HK-2 (cell line): ENCODE measurements around the gene ATF7IP2.
"Not testable (repeated sequence)": the region's sequence is repeated elsewhere in the genome, so short reads cannot be mapped to it uniquely, and the experiment has no call there.

ENCODE experiments used
- DNase-seq: peaks from one replicate; pipeline ENCODE4 v3.0.0-alpha.2; 2018; ENCODE audit not compliant: unreplicated experiment

ATF7IP2 gene

DNA sequence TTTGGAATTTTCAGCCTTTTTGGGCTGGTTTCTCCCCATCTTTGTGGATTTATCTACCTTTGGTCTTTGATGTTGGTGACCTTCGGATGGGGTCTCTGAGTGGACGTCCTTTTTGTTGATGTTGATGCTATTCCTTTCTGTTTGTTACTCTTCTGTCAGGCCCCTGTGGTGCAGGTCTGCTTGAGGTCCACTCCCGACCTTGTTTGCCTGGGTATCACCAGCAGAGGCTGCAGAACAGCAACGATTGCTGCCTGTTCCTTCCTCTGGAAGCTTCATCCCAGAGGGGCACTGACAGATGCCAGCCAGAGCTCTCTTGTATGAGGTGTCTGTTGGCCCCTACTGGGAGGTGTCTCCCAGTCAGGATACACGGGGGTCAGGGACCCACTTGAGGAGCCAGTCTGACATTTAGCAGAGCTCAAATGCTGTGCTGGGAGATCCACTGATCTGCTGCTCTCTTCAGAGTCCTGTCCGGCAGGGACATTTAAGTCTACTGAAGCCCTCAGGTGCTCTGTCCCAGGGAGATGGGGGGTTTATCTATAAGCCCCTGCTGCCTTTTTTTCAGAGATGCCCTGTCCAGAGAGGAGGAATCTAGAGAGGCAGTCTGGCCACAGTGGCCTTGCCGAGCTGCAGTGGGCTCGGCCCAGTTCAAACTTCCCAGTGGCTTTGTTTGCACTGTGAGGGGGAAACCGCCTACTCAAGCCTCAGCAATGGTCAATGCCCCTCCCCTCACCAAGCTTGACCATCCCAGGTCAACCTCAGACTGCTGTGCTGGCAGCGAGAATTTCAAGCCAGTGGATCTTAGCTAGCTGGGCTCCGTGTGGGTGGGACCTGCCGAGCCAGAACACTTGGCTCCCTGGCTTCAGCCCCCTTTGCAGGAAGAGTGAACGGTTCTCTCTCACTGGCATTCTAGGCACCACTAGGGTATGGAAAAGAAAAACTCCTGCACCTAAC, 66.6 kb downstream of the ATF7IP2 start:
- DNase-seq = not testable (repeated sequence)

DNA sequence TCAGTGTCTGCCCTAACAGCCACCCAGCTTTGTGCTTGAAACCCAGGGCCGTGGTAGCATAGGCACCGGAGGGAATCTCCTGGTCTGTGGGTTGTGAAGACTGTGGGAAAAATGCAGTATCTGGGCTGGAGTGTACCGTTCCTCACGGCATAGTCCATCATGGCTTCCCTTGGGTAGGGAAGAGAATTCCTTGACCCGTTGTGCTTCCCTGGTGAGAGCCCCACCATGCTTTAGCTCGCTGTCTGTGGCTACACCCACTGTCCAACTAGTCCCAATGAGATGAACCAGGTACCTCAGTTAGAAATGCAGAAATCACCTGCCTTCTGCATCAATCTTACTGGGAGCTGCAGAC, 67.3 kb downstream of the ATF7IP2 start:
- no peak for DNase-seq

- no peak for DNase-seq
These were observed 80.0 kb downstream of the ATF7IP2 start for GRCh38 chr16:10465821-10466220.

DNA sequence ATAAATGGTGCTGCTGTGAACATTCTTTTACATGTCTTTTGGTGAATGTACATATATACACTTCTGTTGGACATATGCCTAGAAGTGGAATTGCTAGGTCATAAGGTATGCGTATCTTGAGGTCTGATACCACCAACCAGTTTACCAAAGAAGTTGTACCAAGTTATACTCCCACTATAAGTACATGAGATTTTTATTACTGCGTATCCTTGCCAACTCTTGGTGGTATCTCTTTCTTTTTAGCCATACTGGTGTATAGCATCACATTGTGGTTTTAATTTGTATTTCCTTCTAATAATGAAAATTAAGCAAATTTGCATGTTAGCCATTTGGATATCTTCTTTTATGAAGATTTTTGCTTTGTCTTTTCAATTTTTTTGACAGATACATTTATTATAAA, 80.5 kb downstream of the ATF7IP2 start:
- no peak for DNase-seq

DNA sequence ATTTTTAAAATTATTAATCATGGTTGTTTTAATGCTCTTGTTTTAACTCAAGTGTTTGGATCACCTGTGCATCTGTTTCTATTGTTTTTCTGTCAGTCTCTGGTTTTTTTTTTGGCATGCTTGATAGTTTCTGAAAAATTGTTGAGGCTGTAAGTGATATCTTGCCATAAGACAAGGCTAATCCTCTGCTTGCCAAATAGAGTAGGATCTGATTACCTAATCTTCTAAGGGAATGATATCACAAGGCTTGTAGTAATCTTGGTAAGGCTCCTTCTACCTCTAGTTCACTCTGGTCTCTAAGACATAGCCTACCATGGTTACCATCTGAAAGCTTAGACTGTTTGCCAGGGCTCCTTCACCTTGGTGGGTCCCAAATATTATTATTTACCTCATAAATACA, 81.0 kb downstream of the ATF7IP2 start:
- DNase-seq = no peak

GRCh38 chr16:10476636-10477035, 90.8 kb downstream of the ATF7IP2 start:
- DNase-seq = not testable (repeated sequence)

DNA sequence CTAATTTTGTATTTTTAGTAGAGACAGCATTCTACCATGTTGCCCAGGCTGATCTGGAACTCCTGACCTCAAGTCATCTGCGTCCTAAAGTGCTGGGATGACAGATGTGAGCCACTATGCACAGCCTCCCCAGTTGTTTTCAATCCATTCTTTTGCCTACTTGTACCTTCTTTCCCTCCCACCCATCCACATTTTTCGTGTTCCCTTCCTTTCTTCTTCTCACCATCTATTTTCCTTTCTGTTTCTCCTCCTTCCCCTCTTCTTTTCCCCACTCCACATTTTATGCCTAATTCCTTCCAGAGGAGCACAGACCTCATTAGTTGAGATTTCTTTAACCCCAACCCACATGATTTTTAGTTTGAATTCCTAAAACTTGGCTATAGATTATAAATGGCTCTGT, 94.3 kb downstream of the ATF7IP2 start:
- DNase-seq = no peak

- DNase-seq = no peak
These were observed 99.3 kb downstream of the ATF7IP2 start for GRCh38 chr16:10485159-10485558.

DNA sequence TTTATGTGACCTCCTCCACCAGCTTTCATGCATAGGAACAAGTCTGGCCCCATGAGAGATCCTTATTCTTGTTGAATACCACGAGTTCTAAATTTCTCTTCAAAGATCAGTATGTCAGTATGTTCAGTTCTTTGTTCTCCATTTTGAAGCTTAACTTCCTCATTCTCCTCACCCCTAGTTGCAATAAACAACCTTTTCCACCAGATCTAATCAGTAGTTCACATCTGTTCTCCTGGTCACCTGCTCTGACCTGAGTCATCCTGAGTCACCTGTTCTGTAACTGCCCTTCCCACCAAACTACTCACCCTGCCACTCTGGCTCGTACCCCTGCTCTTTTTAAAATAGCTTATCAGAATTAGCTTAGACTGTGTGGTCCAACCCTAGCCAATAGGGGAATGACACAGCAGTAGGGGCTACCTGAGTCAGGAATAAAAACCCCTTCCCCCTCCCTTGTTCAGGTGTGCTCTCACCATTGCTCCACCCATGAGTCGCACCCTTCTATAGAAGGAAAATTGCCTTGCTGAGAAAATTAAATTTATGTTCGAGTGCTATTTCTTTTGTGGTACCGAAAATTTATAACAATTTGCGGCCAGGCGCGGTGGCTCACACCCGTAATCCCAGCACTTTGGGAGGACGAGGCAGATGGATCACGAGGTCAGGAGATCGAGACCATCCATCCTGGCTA, 100.0 kb downstream of the ATF7IP2 start:
- DNase-seq = no peak

- DNase-seq = no peak
These were observed 104.3 kb downstream of the ATF7IP2 start for GRCh38 chr16:10490141-10490540.

DNA sequence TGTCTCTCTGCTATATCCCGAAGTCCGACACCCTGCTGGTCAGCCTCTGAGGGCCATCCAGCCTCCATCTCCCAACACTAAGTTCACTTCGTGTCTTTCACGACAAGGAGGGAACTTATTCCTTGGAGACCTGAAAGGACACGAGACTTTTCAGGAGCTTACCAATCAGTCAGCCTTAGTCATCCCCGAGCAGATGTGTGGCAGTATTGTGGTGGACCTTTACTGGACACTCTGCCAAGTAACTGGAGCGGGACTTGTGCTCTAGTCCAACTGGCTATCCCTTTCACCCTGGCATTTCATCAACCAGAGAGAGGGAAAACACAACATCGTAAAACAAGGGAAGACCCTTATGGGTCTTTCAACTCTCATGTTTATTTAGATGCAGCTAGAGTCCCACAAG, 107.4 kb downstream of the ATF7IP2 start:
- DNase-seq = no peak

DNA sequence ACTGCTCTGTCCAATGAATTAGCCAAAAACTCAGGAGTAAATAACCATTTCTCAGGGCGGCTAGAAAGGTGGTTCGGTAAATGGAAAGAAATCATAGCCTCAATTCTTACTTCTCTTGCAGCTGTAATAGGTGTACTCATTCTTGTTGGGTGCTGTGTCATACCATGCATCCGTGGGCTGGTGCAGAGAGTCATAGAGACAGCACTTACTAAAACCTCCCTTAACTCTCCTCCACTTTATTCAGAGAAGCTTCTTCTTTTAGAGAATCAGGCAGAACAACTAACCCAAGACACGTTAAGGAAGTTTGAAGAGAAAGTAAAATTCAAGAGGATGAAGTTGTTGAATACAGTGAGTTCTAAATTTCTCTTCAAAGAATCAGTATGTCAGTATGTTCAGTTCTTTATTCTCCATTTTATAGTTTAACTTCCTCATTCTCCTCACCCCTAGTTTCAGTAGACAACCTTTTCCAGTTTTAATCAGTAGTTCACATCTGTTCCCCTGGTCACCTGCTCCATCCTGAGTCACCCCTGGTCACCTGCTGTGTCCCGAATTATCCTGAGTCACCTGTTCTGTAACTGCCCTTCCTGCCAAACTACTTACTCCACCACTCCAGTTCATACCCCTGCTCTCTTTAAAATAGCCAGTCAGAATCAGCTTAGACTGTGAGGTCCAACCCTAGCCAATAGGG, 108.6 kb downstream of the ATF7IP2 start:
- DNase-seq = no peak

- DNase-seq = no peak
These were observed 109.1 kb downstream of the ATF7IP2 start for GRCh38 chr16:10495031-10495345.

- DNase-seq = peak; percentile 9
These were observed 111.6 kb downstream of the ATF7IP2 start for GRCh38 chr16:10497132-10498101.

DNA sequence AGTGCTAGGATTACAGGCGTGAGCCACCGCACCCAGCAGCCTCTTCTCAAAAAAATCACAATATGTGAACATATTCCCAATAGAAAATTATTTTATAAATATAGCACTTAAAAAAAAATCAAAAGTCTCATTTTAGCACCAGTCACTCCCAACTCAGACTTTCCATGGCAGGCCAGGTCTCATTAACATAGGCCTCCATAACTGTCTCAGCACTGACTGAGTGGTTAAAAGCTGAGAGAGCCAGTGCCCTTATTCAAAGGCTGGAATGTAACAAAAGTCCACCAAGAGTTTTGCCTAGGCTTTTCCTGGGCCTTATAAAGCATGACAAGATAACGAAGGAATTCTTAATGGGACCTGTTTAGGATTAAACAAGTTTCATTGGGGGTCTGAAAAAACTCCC, 114.7 kb downstream of the ATF7IP2 start:
- no peak for DNase-seq

DNA sequence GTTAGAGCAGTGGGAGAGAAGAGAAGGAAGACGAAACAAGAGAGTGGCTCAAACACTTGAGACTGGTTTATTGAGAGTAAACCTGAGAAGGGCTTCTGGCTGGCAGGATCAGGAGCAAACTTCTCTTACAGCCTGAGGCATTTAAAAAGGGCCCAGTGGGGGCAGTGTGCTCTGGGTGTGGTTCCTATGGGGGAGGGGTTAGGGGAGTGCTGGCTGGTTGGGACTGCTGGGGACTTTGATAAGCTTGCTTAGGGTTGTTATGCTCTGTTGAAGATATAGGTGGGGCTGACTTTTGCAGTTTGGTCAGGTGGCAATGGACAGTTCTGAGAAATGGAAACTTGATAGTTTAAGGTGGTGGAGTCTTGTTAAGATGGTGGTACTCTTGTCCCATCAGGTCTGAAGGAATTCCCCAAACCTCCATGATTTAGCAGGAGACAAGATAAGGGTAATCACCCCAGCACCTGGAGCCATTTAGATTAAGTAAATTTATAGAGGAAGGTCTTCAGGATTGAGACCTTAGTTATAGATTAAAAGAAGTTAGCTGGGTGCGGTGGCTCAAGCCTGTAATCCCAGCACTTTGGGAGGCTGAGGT, 115.3 kb downstream of the ATF7IP2 start:
- no peak for DNase-seq

GRCh38 chr16:10502776-10503175, 116.9 kb downstream of the ATF7IP2 start:
- no peak for DNase-seq

DNA sequence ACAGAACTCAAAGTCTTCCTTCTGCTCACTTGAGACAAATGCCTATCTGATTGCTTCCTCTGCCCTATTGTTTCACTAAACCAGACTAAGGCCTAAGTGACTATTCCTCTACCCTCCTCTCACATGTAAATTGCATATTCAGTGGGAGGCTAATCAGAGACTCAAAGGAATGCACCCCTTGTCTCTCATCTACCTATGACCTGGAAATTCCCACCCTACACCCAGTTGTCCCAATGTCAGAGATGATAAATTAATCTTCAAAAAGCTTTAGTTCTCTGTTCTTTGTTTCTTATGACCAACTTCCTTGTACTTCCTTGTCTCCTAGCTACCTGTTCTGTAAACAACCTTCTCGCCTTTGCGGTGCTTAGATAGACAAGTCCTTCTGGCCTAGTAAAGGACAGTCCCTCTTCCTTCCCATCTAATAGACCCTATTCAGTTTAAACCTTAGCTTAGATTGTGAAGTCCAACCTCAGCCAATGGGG, 118.6 kb downstream of the ATF7IP2 start:
- DNase-seq = no peak

DNA sequence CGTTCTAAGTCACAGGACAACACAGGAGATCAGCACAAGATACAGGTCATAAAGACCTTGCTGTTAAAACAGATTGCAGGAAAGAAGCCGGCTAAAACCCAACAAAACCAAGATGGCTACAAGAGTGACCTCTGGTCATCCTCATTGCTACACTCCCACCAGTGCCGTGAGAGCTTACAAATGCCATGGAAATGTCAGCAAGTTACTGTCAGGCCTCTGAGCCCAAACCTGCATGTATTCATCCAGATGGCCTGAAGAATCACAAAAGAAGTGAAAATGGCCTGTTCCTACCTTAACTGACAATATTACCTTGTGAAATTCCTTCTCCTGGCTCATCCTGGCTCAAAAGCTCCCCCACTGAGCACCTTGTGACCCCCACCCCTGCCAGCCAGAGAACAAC, 119.4 kb downstream of the ATF7IP2 start:
- not testable (repeated sequence) for DNase-seq

DNA sequence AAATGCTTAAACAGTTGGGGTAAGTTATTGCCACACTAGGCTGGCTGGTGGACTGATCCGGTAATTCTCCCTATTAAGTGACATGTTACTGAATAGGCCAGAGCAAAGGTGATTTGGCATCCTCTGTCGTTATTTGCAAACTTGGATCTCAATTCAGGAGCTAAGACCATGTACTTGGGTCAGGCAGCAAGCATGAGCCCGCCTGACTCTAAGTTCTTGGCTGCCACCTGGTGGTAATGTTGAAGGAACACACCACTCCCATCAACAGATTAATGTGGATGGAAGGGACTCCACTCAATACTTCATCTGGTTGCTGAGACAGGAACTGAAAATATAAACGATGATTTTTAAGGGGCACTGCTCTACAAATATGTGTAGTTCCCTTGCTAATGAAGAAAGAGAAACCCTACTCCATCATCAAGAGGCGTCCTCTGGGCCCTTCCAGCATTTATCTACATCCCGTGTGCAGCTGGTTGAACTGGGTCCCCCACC, 123.7 kb downstream of the ATF7IP2 start:
- peak; percentile 38 for DNase-seq

GRCh38 chr16:10510279-10510678, 124.4 kb downstream of the ATF7IP2 start:
- DNase-seq = no peak
